ENCODE data around the gene BCAT1. TPM values are rescaled to one million over a fixed set of nuclear protein-coding genes. Genes with fewer than 3 reads are reported as not detected.
A peak's percentile ranks its signal among the peaks of the same experiment; 100 is the strongest.

BCAT1 gene
- total RNA-seq, 2 donors from 2014 or later = 45.0 to 141 TPM

- Mint-ChIP-seq H3K27ac (no peak overlapping the region), H3K36me3 (ENCODE audit: low read depth) (peaks cover 12% of the 10 kb centered on the region), H3K27me3 (ENCODE audit: insufficient read depth) (no peaks in the 10 kb centered on the region), H3K4me3 (no peak overlapping the region), H3K9me3 (peaks cover 8% of the 10 kb centered on the region), H3K4me1 (peaks cover 19% of the 10 kb centered on the region)
- WGBS, 2 experiments (ENCODE audit: insufficient coverage in 1 of 2, insufficient read length in 1 of 2) = 95 to 100% methylated on average over 2 to 3 of the region's 3 CpGs
- peaks cover 7% of the 10 kb centered on the region for H3K36me3 ChIP-seq (ENCODE audit: control insufficient read depth, insufficient read depth, low read length)
- no peaks in the 10 kb centered on the region for H3K4me1 ChIP-seq (ENCODE audit: control insufficient read depth, insufficient read depth, low read length)
- TF ChIP-seq CTCF (conservative IDR thresholded peaks at IDR 0.05) = no peak
- H3K9ac ChIP-seq (ENCODE audit: extremely low read depth, low read length, poor library complexity, severe bottlenecking) = no peak overlapping the region
- no peak overlapping the region for H3K27ac ChIP-seq (ENCODE audit: low read depth, low read length)
- H3K9me3 ChIP-seq (ENCODE audit: control insufficient read depth, low read length) = peaks cover 3% of the 10 kb centered on the region
- DNase-seq = no peak
- H3K27me3 ChIP-seq (ENCODE audit: control insufficient read depth, insufficient read depth, low read length, poor library complexity, severe bottlenecking) = no peaks in the 10 kb centered on the region
- H3K4me3 ChIP-seq (ENCODE audit: low read length) = no peak overlapping the region
These were observed 10.6 kb downstream of the BCAT1 start for GRCh38 chr12:24938341-24938740.

- no peak overlapping the region for H3K27ac Mint-ChIP-seq
- no peak overlapping the region for H3K4me3 Mint-ChIP-seq
- peaks cover 14% of the 10 kb centered on the region for H3K36me3 Mint-ChIP-seq (ENCODE audit: low read depth)
- H3K27me3 ChIP-seq (ENCODE audit: control insufficient read depth, insufficient read depth, low read length, poor library complexity, severe bottlenecking) = no peaks in the 10 kb centered on the region
- H3K4me1 ChIP-seq (ENCODE audit: control insufficient read depth, insufficient read depth, low read length) = no peaks in the 10 kb centered on the region
- H3K36me3 ChIP-seq (ENCODE audit: control insufficient read depth, insufficient read depth, low read length) = peaks cover 5% of the 10 kb centered on the region
- no peaks in the 10 kb centered on the region for H3K27me3 Mint-ChIP-seq (ENCODE audit: insufficient read depth)
- H3K9ac ChIP-seq (ENCODE audit: extremely low read depth, low read length, poor library complexity, severe bottlenecking) = no peak overlapping the region
- peaks cover 20% of the 10 kb centered on the region for H3K4me1 Mint-ChIP-seq
- H3K4me3 ChIP-seq (ENCODE audit: low read length) = no peak overlapping the region
- no peak for DNase-seq
- H3K9me3 Mint-ChIP-seq = peaks cover 12% of the 10 kb centered on the region
- H3K9me3 ChIP-seq (ENCODE audit: control insufficient read depth, low read length) = peaks cover 5% of the 10 kb centered on the region
- TF ChIP-seq CTCF (conservative IDR thresholded peaks at IDR 0.05) = no peak
- no peak overlapping the region for H3K27ac ChIP-seq (ENCODE audit: low read depth, low read length)
- 62% methylated on average over 2 of the region's 2 CpGs; no CpG with 5 or more reads in 1 of the 2 experiments for WGBS, 2 experiments (ENCODE audit: insufficient coverage in 1 of 2, insufficient read length in 1 of 2)
These were observed 11.2 kb downstream of the BCAT1 start for GRCh38 chr12:24937553-24938244.

- peaks cover 18% of the 10 kb centered on the region for H3K4me1 Mint-ChIP-seq
- Histone ChIP-seq H3K36me3 (ENCODE audit: control insufficient read depth, insufficient read depth, low read length) (peaks cover 9% of the 10 kb centered on the region), H3K9ac (ENCODE audit: extremely low read depth, low read length, poor library complexity, severe bottlenecking) (no peak overlapping the region), H3K27me3 (ENCODE audit: control insufficient read depth, insufficient read depth, low read length, poor library complexity, severe bottlenecking) (no peaks in the 10 kb centered on the region), H3K27ac (ENCODE audit: low read depth, low read length) (no peak overlapping the region), H3K9me3 (ENCODE audit: control insufficient read depth, low read length) (peaks cover 9% of the 10 kb centered on the region), H3K4me3 (ENCODE audit: low read length) (peak overlapping the region; percentile 40), H3K4me1 (ENCODE audit: control insufficient read depth, insufficient read depth, low read length) (no peaks in the 10 kb centered on the region)
- 78 to 94% methylated on average over 7 to 9 of the region's 10 CpGs for WGBS, 2 experiments (ENCODE audit: insufficient coverage in 1 of 2, insufficient read length in 1 of 2)
- no peak for DNase-seq
- peaks cover 27% of the 10 kb centered on the region for H3K36me3 Mint-ChIP-seq (ENCODE audit: low read depth)
- no peak overlapping the region for H3K4me3 Mint-ChIP-seq
- H3K9me3 Mint-ChIP-seq = peaks cover 25% of the 10 kb centered on the region
- no peak overlapping the region for H3K27ac Mint-ChIP-seq
- no peaks in the 10 kb centered on the region for H3K27me3 Mint-ChIP-seq (ENCODE audit: insufficient read depth)
- no peak for TF ChIP-seq CTCF (conservative IDR thresholded peaks at IDR 0.05)
These were observed 15.1 kb downstream of the BCAT1 start for GRCh38 chr12:24933694-24934407.

Data from endodermal cell (in vitro differentiated cells).